Mesodermal cell (in vitro differentiated cells): ENCODE measurements around the gene ANO6.

Source experiments
- H3K27ac ChIP-seq: 2 replicates; pipeline ENCODE4 v1.7.0; 2013; ENCODE audit warnings: mild to moderate bottlenecking, low read depth, low read length, moderate library complexity; ENCODE audit not compliant: severe bottlenecking
- H3K36me3 ChIP-seq: 2 replicates; pipeline ENCODE4 v1.7.1; 2013; ENCODE audit warnings: mild to moderate bottlenecking, low read length, moderate library complexity; ENCODE audit not compliant: control insufficient read depth, insufficient read depth
- H3K4me1 ChIP-seq: one replicate; pipeline ENCODE4 v1.7.1; 2013; ENCODE audit warnings: mild to moderate bottlenecking, low read length; ENCODE audit not compliant: insufficient read depth, control insufficient read depth, poor library complexity, severe bottlenecking
- H3K4me3 ChIP-seq: 2 replicates; pipeline ENCODE4 v1.7.0; 2013; ENCODE audit warnings: low read length, control low read depth, mild to moderate bottlenecking; ENCODE audit not compliant: insufficient read depth, poor library complexity, severe bottlenecking; ENCODE audit errors: extremely low read depth
- H3K9me3 ChIP-seq: 2 replicates; pipeline ENCODE4 v1.7.1; 2013; ENCODE audit warnings: mild to moderate bottlenecking, low read length, moderate library complexity; ENCODE audit not compliant: control insufficient read depth
- WGBS, 2 experiments: methylation state at CpG; one replicate each; pipeline ENCODE4 v1.1.5; 2013; ENCODE audit warnings: missing lambda C conversion rate in 2 of 2; ENCODE audit not compliant: insufficient coverage in 2 of 2; 5-methylcytosine and 5-hydroxymethylcytosine counted together

The ANO6 gene

DNA sequence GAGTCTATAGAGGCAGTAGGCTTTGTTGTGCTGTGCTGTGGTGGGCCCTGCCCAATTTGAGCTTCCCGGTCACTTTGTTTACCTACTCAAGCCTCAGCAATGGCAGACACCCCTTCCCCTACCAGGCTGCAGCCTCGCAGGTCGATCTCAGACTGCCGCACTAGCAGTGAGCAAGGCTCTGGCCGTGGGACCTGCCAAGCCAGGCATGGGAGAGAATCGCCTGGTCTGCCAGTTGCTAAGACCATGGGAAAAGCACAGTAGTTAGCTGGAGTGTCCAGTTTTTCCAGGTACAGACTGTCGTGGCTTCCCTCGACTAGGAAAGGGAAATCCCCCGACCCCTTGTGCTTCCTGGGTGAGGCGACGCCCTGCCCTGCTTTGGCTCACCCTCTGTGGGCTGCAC, 26.3 kb downstream of the ANO6 start:
- Histone ChIP-seq H3K36me3 (peaks cover 28% of the 10 kb centered on the region), H3K4me1 (peaks cover 11% of the 10 kb centered on the region), H3K27ac (no peak overlapping the region), H3K4me3 (no peak overlapping the region), H3K9me3 (no peaks in the 10 kb centered on the region)
- WGBS, 2 experiments: 93% methylated on average over 7 to 11 of the region's 11 CpGs

DNA sequence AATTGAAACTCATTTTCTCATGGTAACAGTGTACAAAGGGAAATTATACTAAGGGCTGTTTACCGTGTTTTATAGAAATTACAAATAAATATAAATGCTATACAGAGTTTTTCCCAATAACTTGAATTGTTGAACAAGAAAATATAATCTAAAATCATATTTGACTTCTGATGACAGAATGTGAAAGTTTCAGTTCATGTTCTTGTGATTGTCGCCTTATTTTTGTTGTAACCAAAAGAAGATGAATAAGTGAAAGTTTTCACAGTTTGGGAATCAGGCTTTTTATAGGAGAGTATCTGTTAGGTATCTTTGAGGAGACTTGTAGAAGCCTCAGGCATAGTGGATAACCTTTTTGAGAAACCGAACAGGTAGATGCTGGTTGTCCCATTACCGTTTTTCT, 28.1 kb downstream of the ANO6 start:
- Histone ChIP-seq H3K36me3 (peaks cover 33% of the 10 kb centered on the region), H3K9me3 (no peaks in the 10 kb centered on the region), H3K4me3 (no peak overlapping the region), H3K27ac (no peak overlapping the region), H3K4me1 (peaks cover 11% of the 10 kb centered on the region)
- 90% methylated on average over 2 to 3 of the region's 4 CpGs for WGBS, 2 experiments

DNA sequence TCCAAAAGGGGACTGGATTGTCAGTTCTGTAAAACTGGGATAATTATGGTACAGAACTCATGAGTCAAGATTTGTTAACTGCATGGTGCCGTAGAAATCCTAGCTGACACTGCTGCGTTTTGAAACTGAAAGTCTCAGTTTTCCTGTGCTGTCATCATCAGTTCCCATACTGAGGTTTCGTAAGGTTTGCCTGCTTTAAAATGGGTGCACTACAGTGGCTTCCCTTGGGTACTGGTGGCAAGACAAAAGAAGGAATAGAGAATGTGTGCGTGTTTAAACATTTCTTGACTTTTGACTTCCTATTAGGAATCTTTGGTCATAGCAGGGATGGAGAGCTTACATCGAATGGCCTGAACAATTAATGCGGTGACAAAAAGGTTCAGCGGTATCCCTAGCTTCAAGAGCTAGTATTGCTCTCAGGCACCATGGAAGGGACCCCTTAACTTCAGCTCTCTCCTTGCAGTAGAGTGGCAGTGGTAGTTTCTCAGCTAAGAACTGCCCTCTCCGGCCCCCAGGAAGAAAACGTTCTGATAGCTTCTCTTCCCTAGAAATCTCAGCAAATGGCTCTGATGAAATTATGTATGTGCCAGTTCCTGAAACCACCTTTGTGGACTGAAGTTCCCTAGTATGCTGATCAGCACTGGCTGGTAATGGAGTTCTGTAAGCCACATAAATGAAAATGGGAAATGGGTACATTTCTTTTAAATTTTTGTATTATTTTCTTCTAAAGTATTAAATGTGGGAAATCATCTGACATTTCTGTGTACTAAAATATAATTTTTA, 28.9 kb downstream of the ANO6 start:
- Histone ChIP-seq H3K4me1 (peaks cover 11% of the 10 kb centered on the region), H3K27ac (no peak overlapping the region), H3K9me3 (no peaks in the 10 kb centered on the region), H3K36me3 (peaks cover 35% of the 10 kb centered on the region), H3K4me3 (no peak overlapping the region)
- 95 to 97% methylated on average over 7 of the region's 9 CpGs for WGBS, 2 experiments

DNA sequence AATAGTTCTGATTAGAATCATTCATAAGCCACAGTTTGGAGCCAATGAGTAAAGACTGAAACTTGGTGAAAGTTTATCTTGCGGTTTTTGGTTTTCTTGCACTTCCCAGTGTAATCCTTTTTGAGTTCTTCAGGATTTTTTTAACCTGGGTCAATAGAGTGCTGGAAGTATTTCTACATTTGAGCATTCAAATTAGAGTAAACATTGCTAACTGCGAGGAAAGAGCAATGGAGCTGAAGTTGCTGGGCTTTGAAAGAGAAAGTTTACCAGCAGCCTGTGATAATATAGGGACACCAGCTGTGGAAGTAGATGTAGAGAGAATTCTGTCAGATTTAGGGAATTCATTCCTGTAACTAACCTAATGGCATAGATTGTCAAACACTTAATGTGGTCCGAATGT, 30.3 kb downstream of the ANO6 start:
- H3K27ac ChIP-seq: no peak overlapping the region
- H3K4me3 ChIP-seq: no peak overlapping the region
- peaks cover 38% of the 10 kb centered on the region for H3K36me3 ChIP-seq
- H3K9me3 ChIP-seq: no peaks in the 10 kb centered on the region
- WGBS, 2 experiments: 87 to 100% methylated on average over 1 to 3 of the region's 3 CpGs
- peaks cover 11% of the 10 kb centered on the region for H3K4me1 ChIP-seq

DNA sequence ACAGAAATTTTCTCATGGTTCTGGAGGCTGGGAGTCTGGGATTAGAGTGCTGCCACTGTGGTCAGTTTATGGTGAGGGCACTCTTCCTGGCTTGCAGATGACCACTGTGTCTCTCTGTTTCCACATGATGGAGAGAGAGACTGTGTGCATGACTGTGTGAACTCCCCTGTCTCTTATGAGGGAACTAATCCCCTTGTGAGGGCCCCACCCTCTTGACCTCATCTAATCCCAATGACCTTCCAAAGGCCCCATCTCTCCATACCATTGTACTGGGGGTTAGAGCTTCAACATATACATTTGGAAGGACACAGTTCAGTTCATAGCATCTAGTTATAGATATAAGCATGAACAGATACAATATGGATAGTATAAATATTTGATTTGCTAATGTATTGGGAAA, 31.7 kb downstream of the ANO6 start:
- no peak overlapping the region for H3K27ac ChIP-seq
- peaks cover 9% of the 10 kb centered on the region for H3K4me1 ChIP-seq
- H3K9me3 ChIP-seq: no peaks in the 10 kb centered on the region
- H3K4me3 ChIP-seq: no peak overlapping the region
- peaks cover 29% of the 10 kb centered on the region for H3K36me3 ChIP-seq

DNA sequence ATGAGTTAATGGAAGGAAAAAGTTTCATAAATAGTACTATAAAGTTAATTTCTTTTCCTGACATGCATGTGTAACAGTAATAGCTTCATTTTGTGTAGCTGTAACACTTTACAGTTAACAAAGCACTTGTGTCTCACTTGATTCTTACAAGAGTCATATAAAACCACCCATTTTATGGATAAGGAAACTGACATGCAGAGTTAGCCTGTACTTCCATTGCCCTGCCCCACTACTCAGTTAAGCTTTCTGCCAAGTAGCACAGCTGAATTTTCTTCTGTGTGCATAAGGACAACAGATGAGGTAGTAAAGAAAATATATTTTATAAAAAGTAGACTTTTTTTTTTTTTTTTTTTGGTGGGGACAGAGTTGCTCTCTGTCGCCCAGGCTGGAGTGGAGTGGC, 32.2 kb downstream of the ANO6 start:
- peaks cover 26% of the 10 kb centered on the region for H3K36me3 ChIP-seq
- 100% methylated on average over 1 of the region's 1 CpG; no CpG with 5 or more reads in 1 of the 2 experiments for WGBS, 2 experiments
- no peak overlapping the region for H3K4me3 ChIP-seq
- peaks cover 9% of the 10 kb centered on the region for H3K4me1 ChIP-seq
- no peaks in the 10 kb centered on the region for H3K9me3 ChIP-seq
- H3K27ac ChIP-seq: no peak overlapping the region

DNA sequence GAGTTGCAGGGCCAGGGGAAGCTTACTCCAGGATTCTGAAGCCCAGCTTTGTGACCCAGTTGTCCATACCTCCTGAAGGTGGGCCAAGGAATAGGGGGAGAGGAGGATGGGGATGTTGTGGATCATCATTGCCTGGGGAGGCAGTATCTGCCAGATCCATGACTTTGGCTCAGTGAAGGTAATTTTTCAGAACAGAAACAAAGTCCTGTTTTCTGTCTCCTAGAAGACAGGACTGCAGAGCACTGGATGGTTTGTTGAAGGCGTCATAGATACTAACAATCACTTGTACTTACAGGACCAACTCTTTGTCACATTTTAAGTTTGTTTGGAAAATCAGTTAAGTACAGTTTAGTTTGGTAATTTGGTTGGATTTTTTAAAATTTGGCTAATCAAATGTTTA, 38.4 kb downstream of the ANO6 start:
- no peak overlapping the region for H3K27ac ChIP-seq

DNA sequence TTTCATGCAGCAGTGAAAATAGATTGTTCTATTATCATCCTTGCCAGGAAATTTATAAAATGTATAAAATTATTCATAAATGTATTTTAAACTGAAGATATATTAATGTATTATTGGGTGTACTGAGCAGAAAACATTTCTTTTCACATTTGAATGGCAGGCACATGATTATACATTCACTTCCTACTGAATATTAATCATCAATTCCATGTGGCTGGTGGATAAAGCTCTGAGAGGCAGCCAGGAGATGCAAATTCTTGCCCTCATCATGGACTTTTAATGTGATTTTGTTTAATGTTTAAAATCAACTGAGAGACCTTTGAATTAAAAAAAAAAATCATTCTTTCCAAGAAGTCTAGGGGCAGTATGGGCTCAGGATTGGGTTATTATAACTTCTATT, 40.8 kb downstream of the ANO6 start:
- no peak overlapping the region for H3K4me3 ChIP-seq
- no peak overlapping the region for H3K27ac ChIP-seq
- H3K9me3 ChIP-seq: no peaks in the 10 kb centered on the region
- peaks cover 14% of the 10 kb centered on the region for H3K36me3 ChIP-seq
- peaks cover 38% of the 10 kb centered on the region for H3K4me1 ChIP-seq

More for the DNA sequence above, 38.4 kb downstream of the ANO6 start:
- WGBS, 2 experiments: no CpG with 5 or more reads among the region's 1 CpG
- Histone ChIP-seq H3K4me3 (no peak overlapping the region), H3K36me3 (peaks cover 12% of the 10 kb centered on the region), H3K9me3 (no peaks in the 10 kb centered on the region), H3K4me1 (peaks cover 19% of the 10 kb centered on the region)

DNA sequence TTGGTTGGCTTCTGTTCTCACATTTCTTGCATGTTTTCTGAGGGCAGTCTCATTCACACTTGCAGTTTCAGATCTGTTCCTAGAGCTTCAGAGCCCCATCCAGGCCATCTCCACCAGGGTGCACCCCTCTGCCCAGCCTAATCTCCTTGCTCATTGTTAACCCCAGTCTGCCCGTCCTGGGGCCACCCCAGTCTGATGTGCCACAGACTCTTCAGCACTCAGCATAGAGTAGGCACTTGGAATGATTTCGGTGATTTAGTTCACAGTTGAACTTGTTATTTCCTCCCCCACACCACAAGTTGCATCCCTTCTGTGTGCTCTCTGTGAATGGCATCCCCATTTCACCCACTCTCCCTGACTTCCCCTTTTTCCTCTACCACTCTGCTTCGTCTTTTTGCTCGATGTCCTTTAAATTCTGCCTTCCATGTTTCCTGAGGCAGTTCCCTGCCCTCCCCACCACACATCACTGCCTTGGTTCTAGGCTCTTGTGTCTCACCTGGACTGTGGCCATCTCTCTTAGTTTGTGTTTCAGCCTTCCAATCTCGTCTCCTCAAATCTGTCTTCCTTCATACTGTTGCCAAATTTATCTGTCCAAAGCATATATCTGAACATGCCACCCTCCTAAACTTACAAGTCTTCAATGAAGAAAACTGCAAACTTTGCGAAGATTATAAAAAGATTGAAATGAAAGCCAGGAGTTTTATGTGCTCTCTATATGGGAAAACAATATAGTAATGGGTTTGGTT, 41.5 kb downstream of the ANO6 start:
- no peak overlapping the region for H3K27ac ChIP-seq
- H3K4me3 ChIP-seq: no peak overlapping the region
- WGBS, 2 experiments: 90 to 91% methylated on average over 5 of the region's 6 CpGs
- no peaks in the 10 kb centered on the region for H3K9me3 ChIP-seq
- peaks cover 38% of the 10 kb centered on the region for H3K4me1 ChIP-seq
- peaks cover 15% of the 10 kb centered on the region for H3K36me3 ChIP-seq

DNA sequence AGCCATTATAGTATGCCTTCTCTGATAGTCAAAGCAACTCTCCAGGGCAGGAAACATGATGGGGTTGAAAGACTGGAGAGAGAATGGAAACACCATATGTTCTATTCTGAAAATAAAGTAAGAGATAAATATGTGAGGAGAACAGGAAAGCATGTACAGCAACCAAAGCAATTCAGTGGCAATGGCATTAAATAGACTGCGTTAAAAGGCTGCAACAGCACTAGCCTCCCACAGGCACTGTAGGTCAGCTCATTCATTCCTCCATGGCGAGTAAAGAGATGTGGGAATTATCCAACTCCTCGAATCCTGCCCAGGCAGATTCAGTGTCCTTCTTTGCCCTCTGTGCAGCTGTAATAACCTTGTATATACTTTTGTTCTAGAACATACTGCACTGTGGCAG, 43.8 kb downstream of the ANO6 start:
- Histone ChIP-seq H3K4me1 (peaks cover 43% of the 10 kb centered on the region), H3K9me3 (no peaks in the 10 kb centered on the region), H3K36me3 (peaks cover 21% of the 10 kb centered on the region), H3K4me3 (no peak overlapping the region), H3K27ac (peak overlapping the region; percentile 76)
- WGBS, 2 experiments: 92% methylated on average over 2 of the region's 3 CpGs; no CpG with 5 or more reads in 1 of the 2 experiments
